Heart left ventricle (tissue), 13 donors: ENCODE data around the gene EEF1AKMT4.

Experiments
- POLR2A ChIP-seq, 2 donors: fragments of 450-650 bp; IDR thresholded peaks; one replicate each; pipeline ENCODE4 v1.6.1; 2017; ENCODE audit warnings: antibody characterized with exemption in 2 of 2, mild to moderate bottlenecking in 2 of 2, moderate library complexity in 2 of 2
- TF ChIP-seq, protein P1 (sequence below), 12 donors: fragments of 200-600 bp; sonication (generic) in 4 of 12; IDR thresholded peaks; one replicate each; pipeline versions ENCODE4 v1.5.0 to v1.8.0; 2018 to 2022; ENCODE audit warnings: antibody characterized with exemption in 12 of 12, mild to moderate bottlenecking in 5 of 12
- donor health status: ischemic (EF 13 %, LVEDD 7.1; RV severe dilation, severe dysfunction).
- donor health status: DM: no; HTN: yes; CAD: no.
- donor health status: DM: no; HTN: no; CAD: no.
- donor health status: ischemic (EF 25% LVEDD 6.9; RV normal size, moderate dysfunction).
- donor health status: ischemic (EF 25% LVEDD 5.7; RV mildly dilated, moderate dysfunction).
- donor health status: ischemic (EF 35%, LVEDD 5.7; RV mildly dilated, moderate dysfunction).
- donor health status: nonischemic (EF 11% LVEDD 7.7; RV severe dilation, severe dysfunction).
- donor health status: DM: yes; HTN: yes; CAD: no.
- donor health status: PGD.
- donor health status: ischemic (EF 29% LVEDD 5.4; RV normal size, mild dysfunction).
- donor health status: nonischemic (EF 23%, LVEDD 6.1; RV moderate dilation, normal function).

DNA sequence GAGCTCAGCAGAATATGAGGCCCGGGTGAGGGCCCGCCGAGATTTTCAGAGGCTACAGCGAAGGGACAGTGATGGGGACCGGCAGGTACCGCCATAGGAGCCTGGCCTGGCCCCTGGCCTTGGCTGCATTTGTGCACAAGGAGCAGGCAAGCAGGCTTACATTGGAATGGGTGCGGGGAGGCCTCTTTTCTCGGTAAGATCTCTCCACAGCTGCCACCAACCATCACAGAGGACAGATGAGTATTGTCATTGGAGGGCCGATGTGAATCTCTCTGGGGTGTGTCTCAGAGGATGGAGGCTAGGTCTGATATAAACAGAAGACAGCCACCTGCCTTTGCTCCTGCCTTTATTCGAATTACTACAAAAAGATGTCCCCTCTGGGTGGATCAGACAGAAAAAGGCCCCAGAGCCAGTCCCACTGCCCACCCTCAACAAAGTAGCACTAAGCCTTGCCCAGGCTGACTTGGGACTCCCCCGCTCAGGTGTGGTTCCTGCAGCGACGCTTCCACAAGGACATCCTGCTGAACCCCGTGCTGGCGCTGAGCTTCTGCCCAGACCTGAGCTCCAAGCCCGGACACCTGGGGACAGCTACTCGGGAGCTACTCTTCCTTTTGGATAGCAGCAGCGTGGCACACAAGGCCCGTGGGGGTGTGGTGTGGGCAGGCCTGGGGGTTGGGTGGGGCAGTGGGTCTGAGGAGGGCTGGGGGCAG, 14.6 kb upstream of the EEF1AKMT4 start:
- TF ChIP-seq, protein P1, sequence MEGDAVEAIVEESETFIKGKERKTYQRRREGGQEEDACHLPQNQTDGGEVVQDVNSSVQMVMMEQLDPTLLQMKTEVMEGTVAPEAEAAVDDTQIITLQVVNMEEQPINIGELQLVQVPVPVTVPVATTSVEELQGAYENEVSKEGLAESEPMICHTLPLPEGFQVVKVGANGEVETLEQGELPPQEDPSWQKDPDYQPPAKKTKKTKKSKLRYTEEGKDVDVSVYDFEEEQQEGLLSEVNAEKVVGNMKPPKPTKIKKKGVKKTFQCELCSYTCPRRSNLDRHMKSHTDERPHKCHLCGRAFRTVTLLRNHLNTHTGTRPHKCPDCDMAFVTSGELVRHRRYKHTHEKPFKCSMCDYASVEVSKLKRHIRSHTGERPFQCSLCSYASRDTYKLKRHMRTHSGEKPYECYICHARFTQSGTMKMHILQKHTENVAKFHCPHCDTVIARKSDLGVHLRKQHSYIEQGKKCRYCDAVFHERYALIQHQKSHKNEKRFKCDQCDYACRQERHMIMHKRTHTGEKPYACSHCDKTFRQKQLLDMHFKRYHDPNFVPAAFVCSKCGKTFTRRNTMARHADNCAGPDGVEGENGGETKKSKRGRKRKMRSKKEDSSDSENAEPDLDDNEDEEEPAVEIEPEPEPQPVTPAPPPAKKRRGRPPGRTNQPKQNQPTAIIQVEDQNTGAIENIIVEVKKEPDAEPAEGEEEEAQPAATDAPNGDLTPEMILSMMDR (IDR thresholded peaks at IDR 0.05): no peak
- no peak for TF ChIP-seq POLR2A (IDR thresholded peaks at IDR 0.05)
